ENCODE results near the gene SLC17A1. TPM values are rescaled to one million over a fixed set of nuclear protein-coding genes. Genes with fewer than 3 reads are reported as not detected.
"Not testable (repeated sequence)": the region's sequence is repeated elsewhere in the genome, so short reads cannot be mapped to it uniquely, and the experiment has no call there.

SLC17A1 gene
- total RNA-seq, 2 donors from 2014 or later = 0.41 TPM; not detected in 1

- not testable (repeated sequence) for H3K9me3 Mint-ChIP-seq; DNase-seq (ENCODE audit: low spot score in 2 of 2); H3K27ac Mint-ChIP-seq; ATAC-seq; H3K36me3 Mint-ChIP-seq
Measured at GRCh38 chr6:25748601-25749517, 83.0 kb downstream of the SLC17A1 start.

- ATAC-seq (no peak), DNase-seq (ENCODE audit: low spot score in 2 of 2) (no peak)
- no peaks in the 10 kb centered on the region for H3K36me3 Mint-ChIP-seq
- no peak overlapping the region for H3K27ac Mint-ChIP-seq
- peaks cover 0 to 4% of the 10 kb centered on the region in 2 donors for H3K9me3 Mint-ChIP-seq
Measured at GRCh38 chr6:25748049-25748448, 83.8 kb downstream of the SLC17A1 start.

DNA sequence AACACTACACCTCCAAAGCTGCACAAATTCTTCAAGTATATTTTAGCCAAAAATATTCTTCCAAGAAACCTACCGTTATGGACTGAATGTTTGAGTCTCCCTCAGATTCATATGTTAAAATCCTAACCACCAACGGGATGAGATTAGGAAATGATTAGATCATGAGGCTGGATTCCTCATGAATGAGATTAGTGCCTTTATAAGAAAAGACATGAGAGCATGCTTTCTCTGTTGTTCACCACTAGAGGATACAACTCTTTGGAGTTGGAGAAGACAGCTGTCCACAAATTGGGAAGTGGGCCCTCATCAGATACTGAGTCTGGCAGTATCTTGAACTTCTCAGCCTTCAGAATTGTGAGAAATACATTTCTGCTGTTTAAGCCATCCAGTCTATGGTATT lies 84.4 kb downstream of the SLC17A1 start:
- peaks cover 0 to 4% of the 10 kb centered on the region in 2 donors for H3K9me3 Mint-ChIP-seq
- H3K27ac Mint-ChIP-seq = no peak overlapping the region
- DNase-seq (ENCODE audit: low spot score in 2 of 2) (no peak), ATAC-seq (no peak)
- no peaks in the 10 kb centered on the region for H3K36me3 Mint-ChIP-seq

GRCh38 chr6:25746968-25747367 lies 84.9 kb downstream of the SLC17A1 start:
- DNase-seq (ENCODE audit: low spot score in 2 of 2) = no peak
- Mint-ChIP-seq H3K36me3 (peaks cover 0 to 3% of the 10 kb centered on the region in 2 donors), H3K27ac (no peak overlapping the region), H3K9me3 (peaks cover 0 to 4% of the 10 kb centered on the region in 2 donors)
- ATAC-seq = no peak

DNA sequence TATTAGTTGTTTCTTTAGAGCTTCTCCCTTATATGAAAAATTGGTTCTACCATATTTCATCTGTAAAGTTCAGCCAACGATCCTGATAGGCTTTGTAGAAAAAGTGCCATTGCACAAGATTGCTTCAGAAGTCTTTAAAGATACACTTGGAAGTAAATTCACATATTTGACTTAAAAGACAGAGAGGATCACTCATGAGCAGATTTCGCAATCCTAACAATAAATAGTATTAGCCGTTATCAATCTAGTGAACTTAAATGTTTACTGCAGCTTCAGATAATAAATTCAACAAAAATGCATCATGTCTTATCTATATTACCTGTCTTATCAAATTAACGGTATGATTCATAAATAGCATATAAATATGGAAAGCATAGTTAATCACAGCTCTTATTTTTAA lies 86.0 kb downstream of the SLC17A1 start:
- ATAC-seq (no peak), DNase-seq (ENCODE audit: low spot score in 2 of 2) (no peak)
- Mint-ChIP-seq H3K36me3 (peaks cover 0 to 5% of the 10 kb centered on the region in 2 donors), H3K9me3 (peaks cover 0 to 4% of the 10 kb centered on the region in 2 donors), H3K27ac (no peak overlapping the region)

DNA sequence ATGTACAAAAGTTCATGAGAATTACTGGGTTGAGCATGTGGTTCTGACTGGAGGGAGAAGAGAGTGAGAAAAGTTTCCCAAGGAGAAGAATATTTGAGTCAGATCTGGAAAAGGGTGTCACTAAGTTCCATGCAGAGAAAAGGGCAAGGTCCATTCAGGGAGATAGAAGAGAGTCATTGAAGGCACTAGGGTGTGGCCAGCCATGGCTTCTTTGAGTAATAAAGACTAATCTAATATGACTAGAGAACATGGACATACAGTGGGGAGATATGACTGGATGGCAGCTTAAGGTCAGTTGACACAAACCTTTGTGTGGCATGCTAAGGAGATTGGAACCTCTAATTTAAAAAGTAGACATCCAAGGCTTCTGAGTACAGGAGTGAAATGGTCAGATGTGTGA lies 88.0 kb downstream of the SLC17A1 start:
- peak in 1 of 2 donors; percentile 79 for ATAC-seq
- H3K27ac Mint-ChIP-seq = no peak overlapping the region
- H3K36me3 Mint-ChIP-seq = peaks cover 0 to 5% of the 10 kb centered on the region in 2 donors
- no peak for DNase-seq (ENCODE audit: low spot score in 2 of 2)
- H3K9me3 Mint-ChIP-seq = peaks cover 0 to 4% of the 10 kb centered on the region in 2 donors

- ATAC-seq = no peak
- Mint-ChIP-seq H3K27ac (no peak overlapping the region), H3K9me3 (peaks cover 3 to 13% of the 10 kb centered on the region in 2 donors)
Measured at GRCh38 chr6:25735261-25735660, 96.6 kb downstream of the SLC17A1 start.

More at GRCh38 chr6:25735261-25735660, 96.6 kb downstream of the SLC17A1 start:
- DNase-seq (ENCODE audit: low spot score in 2 of 2) = no peak
- peaks cover 9 to 22% of the 10 kb centered on the region in 2 donors for H3K36me3 Mint-ChIP-seq

Other genes with a start within 250 kb of the SLC17A1 start
- not detected for gene SCGN, start 179.8 kb downstream of the SLC17A1 start, total RNA-seq
- gene SLC17A4, start 77.3 kb downstream of the SLC17A1 start, total RNA-seq = not detected
- 1 to 10 TPM in 1 of 2 donors, under 1 TPM in 1; 0.20 to 1.6 TPM for gene SLC17A3, start 42.2 kb upstream of the SLC17A1 start, total RNA-seq
- under 1 TPM; 0.25 to 0.50 TPM for gene SLC17A2, start 98.6 kb upstream of the SLC17A1 start, total RNA-seq
- gene TRIM38, start 130.8 kb upstream of the SLC17A1 start, total RNA-seq = 10 to 100 TPM; 37.7 to 39.8 TPM